Transverse colon (tissue), 4 donors: Measurements from ENCODE around the gene AP2A1. TPM values are rescaled to one million over a fixed set of nuclear protein-coding genes. Genes with fewer than 3 reads are reported as not detected.

ENCODE experiments used
- DNase-seq: peaks from one replicate; pipeline ENCODE4 v3.0.0-alpha.2; 2019
- H3K27ac ChIP-seq, 4 donors: fragments of 200-600 bp; sonication (generic); 2 replicates each; pipeline ENCODE4 v1.5.1; 2016 to 2018; ENCODE audit warnings: inconsistent platforms in 4 of 4
- H3K27me3 ChIP-seq: fragments of 200-600 bp; sonication (generic); 2 replicates; pipeline ENCODE4 v1.5.1; 2017; ENCODE audit warnings: inconsistent platforms
- H3K36me3 ChIP-seq, 4 donors: fragments of 200-600 bp; sonication (generic); 2 replicates each; pipeline ENCODE4 v1.5.1; 2017 to 2019; ENCODE audit warnings: inconsistent platforms in 4 of 4
- H3K4me1 ChIP-seq, 4 donors: fragments of 200-600 bp; sonication (generic); 2 replicates each; pipeline ENCODE4 v1.5.1; 2017 to 2020; ENCODE audit warnings: inconsistent platforms in 4 of 4
- H3K4me3 ChIP-seq, 4 donors: fragments of 200-600 bp; sonication (generic); 1 replicate in 1 of 4; 2 replicates in 3 of 4; pipeline versions ENCODE4 v1.5.1 to v1.6.1; 2017 to 2019; ENCODE audit warnings: inconsistent platforms in 4 of 4
- H3K9me3 ChIP-seq, 2 donors: fragments of 200-600 bp; sonication (generic); 2 replicates each; pipeline ENCODE4 v1.5.1; 2017 to 2019; ENCODE audit warnings: inconsistent platforms in 2 of 2
- CTCF ChIP-seq, 5 experiments: fragments of 200-600 bp in 3 of 5; fragments of 450-650 bp in 2 of 5; sonication (generic) in 3 of 5; IDR thresholded peaks; 1 replicate in 2 of 5; 2 replicates in 3 of 5; pipeline ENCODE4 v1.5.1; 2016 to 2017; ENCODE audit warnings: antibody characterized with exemption in 5 of 5, inconsistent platforms in 3 of 5, mild to moderate bottlenecking in 2 of 5, moderate library complexity in 1 of 5
- EP300 ChIP-seq: sonication (generic); formaldehyde crosslinking; IDR thresholded peaks from one replicate; pipeline ENCODE4 v1.6.1; 2017; ENCODE audit warnings: antibody characterized with exemption, low read depth
- POLR2A ChIP-seq: fragments of 450-650 bp; IDR thresholded peaks from one replicate; pipeline ENCODE4 v1.6.1; 2016; ENCODE audit warnings: antibody characterized with exemption, mild to moderate bottlenecking, moderate library complexity
- POLR2AphosphoS5 ChIP-seq, 3 donors: sonication (generic); formaldehyde crosslinking; IDR thresholded peaks; one replicate each; pipeline ENCODE4 v1.6.1; 2016; ENCODE audit warnings: antibody characterized with exemption in 3 of 3
- WGBS, 2 donors: methylation state at CpG; one replicate each; pipeline ENCODE4 v1.1.5; 2018; ENCODE audit warnings: low coverage in 1 of 2; 5-methylcytosine and 5-hydroxymethylcytosine counted together
- in situ Hi-C, 4 donors: fragments of 200-750 bp; cut with MboI; loops; one replicate each; pipeline versions ENCODE4 v1.15.0 to v1.15.1; 2017; ENCODE audit warnings: low sequenced_read_pairs in 3 of 4, low pct_ligation_motif_present in 1 of 4, low pct_unique_long_range_greater_than_20kb in 1 of 4
- intact Hi-C: fragments of 100-400 bp; cut with DNase I; formaldehyde crosslinking; loops from one replicate; pipeline ENCODE4 v1.15.1; 2023; ENCODE audit warnings: low total_unique reads
- total RNA-seq, 4 donors: library from RNA; depleted of rRNA; stranded (reverse); fragments of >200 nt; gene quantifications; one replicate each; pipeline ENCODE4 v1.1.0, GENCODE V29; 2016

AP2A1 gene
- total RNA-seq, 4 donors from 2014 or later, result 71.1 to 125 (median 93.0) TPM

GRCh38 chr19:49851456-49852259 lies 84.9 kb downstream of the AP2A1 start:
- 3% methylated on average over 56 of the region's 78 CpGs; no CpG with 5 or more reads in 1 of the 2 donors for WGBS, 2 donors
- TF ChIP-seq POLR2A (no peak), POLR2AphosphoS5 (IDR thresholded peaks at IDR 0.05) (no peak), EP300 (no peak), CTCF (IDR thresholded peaks at IDR 0.05) (no peak)
- DNase-seq, result no peak
- no peaks in the 10 kb centered on the region for H3K9me3 ChIP-seq
- in situ Hi-C loops (loop anchor here in 1 of 4 donors (25.0 kb wide), 1 partner anchor 364 kb away; the partner anchor contains the start of genes RPL13A and RPS11), intact Hi-C loops (loop anchor here (5.0 kb wide), 1 partner anchor 34 kb away; the partner anchor contains the start of gene MED25)
- peaks cover 15 to 30% (median 22%) of the 10 kb centered on the region in 4 donors for H3K4me1 ChIP-seq
- H3K4me3 ChIP-seq, result peak overlapping the region; percentile 62 to 98 (median 87)
- H3K36me3 ChIP-seq, result no peaks in the 10 kb centered on the region
- H3K27me3 ChIP-seq, result no peaks in the 10 kb centered on the region
- peak overlapping the region; percentile 97 to 100 (median 99) for H3K27ac ChIP-seq

- Histone ChIP-seq H3K27ac (peak overlapping the region in 1 of 4 donors; percentile 98), H3K9me3 (no peaks in the 10 kb centered on the region), H3K36me3 (peaks cover 0 to 6% (median 2%) of the 10 kb centered on the region in 4 donors), H3K4me3 (peak overlapping the region in 1 of 4 donors; percentile 79), H3K4me1 (peaks cover 15 to 30% (median 22%) of the 10 kb centered on the region in 4 donors), H3K27me3 (no peaks in the 10 kb centered on the region)
- intact Hi-C loops (loop anchor here (5.0 kb wide), 1 partner anchor 35 kb away; the partner anchor contains the start of gene MED25), in situ Hi-C loops (loop anchor here in 1 of 4 donors (25.0 kb wide), 1 partner anchor 365 kb away; the partner anchor contains the start of genes RPL13A and RPS11)
- TF ChIP-seq EP300 (no peak), CTCF (IDR thresholded peaks at IDR 0.05) (no peak), POLR2A (no peak), POLR2AphosphoS5 (IDR thresholded peaks at IDR 0.05) (no peak)
- 67 to 74% methylated on average over 6 to 14 of the region's 14 CpGs for WGBS, 2 donors
- no peak for DNase-seq
These were observed 85.9 kb downstream of the AP2A1 start for GRCh38 chr19:49852631-49853126.

- peaks cover 15 to 30% (median 22%) of the 10 kb centered on the region in 4 donors for H3K4me1 ChIP-seq
- H3K27me3 ChIP-seq, result no peaks in the 10 kb centered on the region
- H3K27ac ChIP-seq, result no peak overlapping the region
- WGBS, 2 donors, result 81% methylated on average over 10 of the region's 10 CpGs; no CpG with 5 or more reads in 1 of the 2 donors
- DNase-seq, result no peak
- TF ChIP-seq EP300 (no peak), POLR2A (no peak), CTCF (IDR thresholded peaks at IDR 0.05) (no peak)
- in situ Hi-C loops, result loop anchor here in 1 of 4 donors (25.0 kb wide), 1 partner anchor 367 kb away; the partner anchor contains the start of genes RPL13A and RPS11
- H3K9me3 ChIP-seq, result no peaks in the 10 kb centered on the region
- H3K4me3 ChIP-seq, result no peak overlapping the region
- intact Hi-C loops, result loop anchor here (5.0 kb wide), 1 partner anchor 37 kb away; the partner anchor contains the start of gene MED25
- H3K36me3 ChIP-seq, result peaks cover 0 to 6% (median 2%) of the 10 kb centered on the region in 4 donors
These were observed 87.1 kb downstream of the AP2A1 start for GRCh38 chr19:49853852-49854377.
